Measurements from ENCODE around the gene OSBPL6.

- TF ChIP-seq HNF4G (IDR thresholded peaks at IDR 0.05) (no peak), CTCF (IDR thresholded peaks at IDR 0.05; ENCODE audit: low read depth, low read length, missing input control) (no peak), NR2F2 (IDR thresholded peaks at IDR 0.05) (no peak)
These were observed 32.9 kb downstream of the OSBPL6 start for GRCh38 chr2:178227187-178227586.

Data from liver (tissue), 3 donors.